ENCODE data around the gene FOXN3. TPM values are rescaled to one million over a fixed set of nuclear protein-coding genes. Genes with fewer than 3 reads are reported as not detected.

The FOXN3 gene
- total and polyA plus RNA-seq, 2 donors (not counting 3 experiments of a cell fraction or from before 2014, with no cell fraction given) = 16.9 to 41.8 TPM

GRCh38 chr14:89190765-89191513 is 226.1 kb downstream of the FOXN3 start:
- no peak overlapping the region for H3K4me2 ChIP-seq (ENCODE audit: insufficient read depth, low read length)
- dilution Hi-C loops (cut with MboI; ENCODE audit: extremely low pct_ligation_motif_present, low sequenced_read_pairs) (no loop called here), intact Hi-C loops (cut with micrococcal nuclease) (no loop called here)
- no peak overlapping the region for H2AFZ ChIP-seq (ENCODE audit: low read depth, low read length)
- ChIA-PET POLR2A (interaction anchor here (0.7 kb wide), 1 partner anchor 451 kb away, joined by 3 read pairs; no protein-coding TSS in a partner anchor), CTCF (no interaction called here)
- no peak overlapping the region for H3K4me3 ChIP-seq (replicated peaks in 1 of 3; ENCODE audit: insufficient read depth in 1 of 3, low read depth in 1 of 3, low read length in 3 of 3)
- no peaks in the 10 kb centered on the region for H3K4me1 ChIP-seq (ENCODE audit: control insufficient read depth, extremely low read depth, insufficient read depth, low read length)
- TF ChIP-seq, protein P1, sequence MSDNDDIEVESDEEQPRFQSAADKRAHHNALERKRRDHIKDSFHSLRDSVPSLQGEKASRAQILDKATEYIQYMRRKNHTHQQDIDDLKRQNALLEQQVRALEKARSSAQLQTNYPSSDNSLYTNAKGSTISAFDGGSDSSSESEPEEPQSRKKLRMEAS (IDR thresholded peaks at IDR 0.05; ENCODE audit: insufficient read depth, insufficient read length) = no peak
- TF ChIP-seq POLR2AphosphoS5 (IDR thresholded peaks at IDR 0.05; ENCODE audit: insufficient read depth, low read depth, low read length) (no peak), GATA2 (IDR thresholded peaks at IDR 0.05; ENCODE audit: insufficient read depth, insufficient read length, low read depth, low read length) (no peak), CTCF (IDR thresholded peaks at IDR 0.05; ENCODE audit: extremely low read depth in 1 of 2, insufficient read depth in 1 of 2, low read depth in 1 of 2, low read length in 2 of 2) (no peak), POLR2A (IDR thresholded peaks at IDR 0.05; ENCODE audit: low read depth, low read length) (no peak), EZH2 (IDR thresholded peaks at IDR 0.05; ENCODE audit: borderline replicate concordance, low read depth, low read length, severe bottlenecking) (no peak), JUN (IDR thresholded peaks at IDR 0.05; ENCODE audit: borderline replicate concordance, insufficient read depth, insufficient read length, low read depth) (no peak), MYC (IDR thresholded peaks at IDR 0.05; ENCODE audit: low read depth, low read length) (no peak), FOS (IDR thresholded peaks at IDR 0.05; ENCODE audit: borderline replicate concordance, insufficient read depth, low read length) (no peak)
- H3K79me2 ChIP-seq (ENCODE audit: control insufficient read depth, insufficient read depth, low read length) = no peaks in the 10 kb centered on the region
- H3K27me3 ChIP-seq (ENCODE audit: control insufficient read depth in 2 of 2, insufficient read depth in 2 of 2, low read length in 2 of 2) = no peaks in the 10 kb centered on the region
- no peaks in the 10 kb centered on the region for H3K9me1 ChIP-seq (replicated peaks; ENCODE audit: control insufficient read depth, extremely low read depth, insufficient read depth, low read length)
- no peaks in the 10 kb centered on the region for H4K20me1 ChIP-seq (replicated peaks; ENCODE audit: control insufficient read depth, extremely low read depth, insufficient read depth, low read length)
- BruUV-seq (replicated peaks) = no TSS peak
- H3K9ac ChIP-seq (replicated peaks; ENCODE audit: extremely low read depth, insufficient read depth, low read length) = no peak overlapping the region
- no peaks in the 10 kb centered on the region for H3K9me3 ChIP-seq (replicated peaks; ENCODE audit: control insufficient read depth, insufficient read depth, low read length)
- no peak for DNase-seq (ENCODE audit: low read depth, low spot score)
- H3K36me3 ChIP-seq (ENCODE audit: control insufficient read depth in 2 of 2, extremely low read depth in 1 of 2, insufficient read depth in 2 of 2, low read length in 2 of 2) = no peaks in the 10 kb centered on the region
- no peak for FAIRE-seq
- no peak overlapping the region for H3K27ac ChIP-seq (ENCODE audit: insufficient read depth, low read depth, low read length)
